CD4-positive, alpha-beta memory T cell (primary cell): ENCODE measurements around the gene SYNJ1. TPM values are rescaled to one million over a fixed set of nuclear protein-coding genes. Genes with fewer than 3 reads are reported as not detected.

ENCODE experiments used
- CTCF ChIA-PET: fragments of 350-600 bp; sonication (Branson Sonifier 250); formaldehyde crosslinking; loops from one replicate; lab custom pipeline; 2021; ENCODE audit warnings: inconsistent platforms; ENCODE audit not compliant: partially characterized antibody; lab: Charles Lee
- POLR2A ChIA-PET: fragments of 350-600 bp; sonication (Branson Sonifier 250); formaldehyde crosslinking; loops from one replicate; lab custom pipeline; 2021; ENCODE audit not compliant: partially characterized antibody; lab: Charles Lee
- DNase-seq, 5 donors: peaks; one replicate each; pipeline versions ENCODE4 v3.0.0 to v3.0.0-alpha.2; 2020 to 2022; ENCODE audit warnings: mixed read lengths in 1 of 5
- H3K27ac ChIP-seq: one replicate; pipeline ENCODE4 v1.7.0; 2013; ENCODE audit warnings: low read depth, low read length
- H3K27me3 ChIP-seq: 2 replicates; pipeline ENCODE4 v1.7.0; 2013; ENCODE audit warnings: mild to moderate bottlenecking, low read length, moderate library complexity; ENCODE audit not compliant: insufficient read depth
- H3K36me3 ChIP-seq: 2 replicates; pipeline ENCODE4 v1.7.0; 2013; ENCODE audit warnings: mild to moderate bottlenecking, low read length, moderate library complexity; ENCODE audit not compliant: insufficient read depth
- H3K4me1 ChIP-seq: 2 replicates; pipeline ENCODE4 v1.7.0; 2013; ENCODE audit warnings: mild to moderate bottlenecking, low read length, moderate library complexity; ENCODE audit not compliant: insufficient read depth
- H3K4me3 ChIP-seq, 2 donors: one replicate each; pipeline ENCODE4 v1.7.0; 2013; ENCODE audit warnings: low read length in 2 of 2, mild to moderate bottlenecking in 1 of 2
- H3K9me3 ChIP-seq, 2 donors: one replicate each; pipeline ENCODE4 v1.7.0; 2013; ENCODE audit warnings: low read length in 2 of 2, control low read depth in 1 of 2; ENCODE audit not compliant: control insufficient read depth in 1 of 2
- H3K27ac Mint-ChIP-seq, 7 donors: one replicate each; pipeline ENCODE4 v1.8.0; 2020 to 2021; ENCODE audit warnings: mixed read lengths in 7 of 7, mild to moderate bottlenecking in 6 of 7, inconsistent platforms in 3 of 7, moderate library complexity in 3 of 7
- H3K27me3 Mint-ChIP-seq, 2 donors: one replicate each; pipeline ENCODE4 v1.8.0; 2020 to 2021; ENCODE audit warnings: mixed read lengths in 2 of 2
- H3K36me3 Mint-ChIP-seq, 2 donors: one replicate each; pipeline ENCODE4 v1.8.0; 2020 to 2021; ENCODE audit warnings: mixed read lengths in 2 of 2, inconsistent platforms in 1 of 2, mild to moderate bottlenecking in 1 of 2
- H3K4me1 Mint-ChIP-seq, 4 donors: one replicate each; pipeline ENCODE4 v1.8.0; 2020 to 2021; ENCODE audit warnings: mixed read lengths in 4 of 4, mild to moderate bottlenecking in 1 of 4
- H3K4me3 Mint-ChIP-seq, 8 donors: one replicate each; pipeline ENCODE4 v1.8.0; 2020 to 2021; ENCODE audit warnings: mixed read lengths in 8 of 8, mild to moderate bottlenecking in 7 of 8, moderate library complexity in 6 of 8, inconsistent platforms in 3 of 8
- H3K9me3 Mint-ChIP-seq, 8 donors: one replicate each; pipeline ENCODE4 v1.8.0; 2020 to 2021; ENCODE audit warnings: mixed read lengths in 8 of 8, mild to moderate bottlenecking in 5 of 8, inconsistent platforms in 3 of 8, moderate library complexity in 1 of 8
- intact Hi-C: fragments of 100-400 bp; cut with micrococcal nuclease; formaldehyde crosslinking; loops from one replicate; pipeline ENCODE4 v1.15.1; 2023
- polyA plus RNA-seq, 2 donors: library from polyadenylated mRNA; unstranded; fragments of 300-500 nt; fragmentation: Illumina TruSeq; gene quantifications; one replicate each; pipeline ENCODE4 v1.2.3, GENCODE V29; 2021
- total RNA-seq, 2 experiments: library from RNA; stranded (reverse); gene quantifications; one replicate each; pipeline ENCODE4 v1.2.3, GENCODE V29; 2021

Gene SYNJ1
- total and polyA plus RNA-seq, 4 experiments from 2014 or later = 5.6 to 29.4 (median 16.9) TPM

GRCh38 chr21:32768530-32768929 lies 40.7 kb upstream of the SYNJ1 start:
- Histone ChIP-seq H3K27me3 (no peaks in the 10 kb centered on the region), H3K27ac (no peak overlapping the region), H3K36me3 (peaks cover 14% of the 10 kb centered on the region), H3K9me3 (no peaks in the 10 kb centered on the region), H3K4me1 (peaks cover 70% of the 10 kb centered on the region), H3K4me3 (no peak overlapping the region)
- Mint-ChIP-seq H3K4me3 (peak overlapping the region in 6 of 8 donors; percentile 7 to 96 (median 21)), H3K36me3 (peaks cover 37 to 59% of the 10 kb centered on the region in 2 donors), H3K27ac (peak overlapping the region in 2 of 7 donors; percentile 79 to 97), H3K27me3 (peaks cover 0 to 3% of the 10 kb centered on the region in 2 donors), H3K4me1 (peaks cover 50 to 85% (median 68%) of the 10 kb centered on the region in 4 donors), H3K9me3 (peaks cover 0 to 8% (median 3%) of the 10 kb centered on the region in 8 donors)
- CTCF ChIA-PET = no interaction called here
- POLR2A ChIA-PET = no interaction called here
- DNase-seq = no peak
- intact Hi-C loops = no loop called here

- H3K27ac ChIP-seq = no peak overlapping the region
- H3K9me3 Mint-ChIP-seq = peaks cover 0 to 1% (median 0%) of the 10 kb centered on the region in 8 donors
- CTCF ChIA-PET = no interaction called here
- peaks cover 39% of the 10 kb centered on the region for H3K36me3 ChIP-seq
- H3K36me3 Mint-ChIP-seq = peaks cover 64 to 65% of the 10 kb centered on the region in 2 donors
- no peaks in the 10 kb centered on the region for H3K27me3 ChIP-seq
- H3K4me3 ChIP-seq = no peak overlapping the region
- POLR2A ChIA-PET = interaction anchor here (0.9 kb wide), 2 partner anchors 38 to 715 kb away, joined by 3 read pairs; partner anchors contain the start of gene TMEM50B
- H3K9me3 ChIP-seq = no peaks in the 10 kb centered on the region
- no peak for DNase-seq
- peak overlapping the region in 6 of 7 donors; percentile 1 to 76 (median 58) for H3K27ac Mint-ChIP-seq
- no peaks in the 10 kb centered on the region for H3K27me3 Mint-ChIP-seq
- H3K4me3 Mint-ChIP-seq = no peak overlapping the region
- intact Hi-C loops = no loop called here
- peaks cover 41 to 60% (median 51%) of the 10 kb centered on the region in 4 donors for H3K4me1 Mint-ChIP-seq
- H3K4me1 ChIP-seq = peaks cover 51% of the 10 kb centered on the region
These were observed 37.2 kb upstream of the SYNJ1 start for GRCh38 chr21:32765058-32765457.

- Histone ChIP-seq H3K4me1 (peaks cover 42% of the 10 kb centered on the region), H3K27me3 (no peaks in the 10 kb centered on the region), H3K27ac (no peak overlapping the region), H3K9me3 (no peaks in the 10 kb centered on the region), H3K4me3 (no peak overlapping the region), H3K36me3 (peaks cover 47% of the 10 kb centered on the region)
- no peak for DNase-seq
- peaks cover 0 to 1% (median 0%) of the 10 kb centered on the region in 8 donors for H3K9me3 Mint-ChIP-seq
- intact Hi-C loops = no loop called here
- H3K27me3 Mint-ChIP-seq = no peaks in the 10 kb centered on the region
- H3K36me3 Mint-ChIP-seq = peaks cover 72 to 74% of the 10 kb centered on the region in 2 donors
- POLR2A ChIA-PET = interaction anchor here (0.9 to 4.2 kb wide), 3 partner anchors 7 to 716 kb away, joined by 3 to 23 read pairs (median 3); partner anchors contain the start of genes PAXBP1 and TMEM50B
- peak overlapping the region in 2 of 7 donors; percentile 25 to 48 for H3K27ac Mint-ChIP-seq
- no peak overlapping the region for H3K4me3 Mint-ChIP-seq
- CTCF ChIA-PET = no interaction called here
- peaks cover 33 to 52% (median 45%) of the 10 kb centered on the region in 4 donors for H3K4me1 Mint-ChIP-seq
These were observed 36.4 kb upstream of the SYNJ1 start for GRCh38 chr21:32764186-32764585.

- Mint-ChIP-seq H3K27me3 (no peaks in the 10 kb centered on the region), H3K27ac (no peak overlapping the region), H3K4me1 (peaks cover 1 to 12% (median 4%) of the 10 kb centered on the region in 4 donors), H3K36me3 (peaks cover 70 to 73% of the 10 kb centered on the region in 2 donors), H3K4me3 (no peak overlapping the region), H3K9me3 (no peaks in the 10 kb centered on the region)
- Histone ChIP-seq H3K4me1 (no peaks in the 10 kb centered on the region), H3K9me3 (no peaks in the 10 kb centered on the region), H3K4me3 (no peak overlapping the region), H3K27ac (no peak overlapping the region), H3K27me3 (no peaks in the 10 kb centered on the region), H3K36me3 (peaks cover 66% of the 10 kb centered on the region)
- no peak for DNase-seq
- POLR2A ChIA-PET = interaction anchor here (2.2 kb wide), 1 partner anchor 14 kb away, joined by 20 read pairs; the partner anchor contains the start of gene PAXBP1
- intact Hi-C loops = no loop called here
- CTCF ChIA-PET = interaction anchor here (1.2 to 6.1 kb wide), 2 partner anchors 10 to 14 kb away, joined by 3 to 33 read pairs; partner anchors contain the start of gene PAXBP1
These were observed 30.0 kb upstream of the SYNJ1 start for GRCh38 chr21:32757804-32758203.

GRCh38 chr21:32756096-32756495 lies 28.3 kb upstream of the SYNJ1 start:
- H3K4me3 ChIP-seq = no peak overlapping the region
- no peak overlapping the region for H3K27ac ChIP-seq
- no peaks in the 10 kb centered on the region for H3K9me3 Mint-ChIP-seq
- peaks cover 1 to 12% (median 4%) of the 10 kb centered on the region in 4 donors for H3K4me1 Mint-ChIP-seq
- H3K27ac Mint-ChIP-seq = no peak overlapping the region
- H3K27me3 Mint-ChIP-seq = no peaks in the 10 kb centered on the region
- CTCF ChIA-PET = interaction anchor here (1.8 to 6.1 kb wide), 2 partner anchors 9 to 16 kb away, joined by 6 to 33 read pairs; partner anchors contain the start of gene PAXBP1
- H3K36me3 ChIP-seq = peaks cover 60% of the 10 kb centered on the region
- peaks cover 68 to 74% of the 10 kb centered on the region in 2 donors for H3K36me3 Mint-ChIP-seq
- H3K9me3 ChIP-seq = no peaks in the 10 kb centered on the region
- intact Hi-C loops = no loop called here
- H3K27me3 ChIP-seq = no peaks in the 10 kb centered on the region
- POLR2A ChIA-PET = interaction anchor here (1.0 to 2.0 kb wide), 3 partner anchors 15 to 32 kb away, joined by 3 to 11 read pairs (median 3); partner anchors contain the start of genes PAXBP1 and SYNJ1
- H3K4me3 Mint-ChIP-seq = no peak overlapping the region
- DNase-seq = no peak
- no peaks in the 10 kb centered on the region for H3K4me1 ChIP-seq

- POLR2A ChIA-PET = interaction anchor here (1.2 kb wide), 1 partner anchor 18 kb away, joined by 4 read pairs; the partner anchor contains the start of gene PAXBP1
These were observed 26.2 kb upstream of the SYNJ1 start for GRCh38 chr21:32753818-32754585.

GRCh38 chr21:32750405-32750804 lies 22.6 kb upstream of the SYNJ1 start:
- no peak overlapping the region for H3K4me3 ChIP-seq
- peaks cover 44% of the 10 kb centered on the region for H3K36me3 ChIP-seq
- no peaks in the 10 kb centered on the region for H3K9me3 ChIP-seq
- no peak overlapping the region for H3K27ac ChIP-seq
- H3K27me3 ChIP-seq = no peaks in the 10 kb centered on the region
- peak overlapping the region in 1 of 7 donors; percentile 71 for H3K27ac Mint-ChIP-seq
- no peaks in the 10 kb centered on the region for H3K4me1 ChIP-seq
- H3K4me1 Mint-ChIP-seq = peaks cover 0 to 19% (median 11%) of the 10 kb centered on the region in 4 donors
- peaks cover 76 to 82% of the 10 kb centered on the region in 2 donors for H3K36me3 Mint-ChIP-seq
- no peaks in the 10 kb centered on the region for H3K9me3 Mint-ChIP-seq
- CTCF ChIA-PET = no interaction called here
- intact Hi-C loops = no loop called here
- POLR2A ChIA-PET = no interaction called here
- no peak for DNase-seq
- H3K27me3 Mint-ChIP-seq = no peaks in the 10 kb centered on the region
- H3K4me3 Mint-ChIP-seq = no peak overlapping the region

More at GRCh38 chr21:32753818-32754585, 26.2 kb upstream of the SYNJ1 start:
- no peak overlapping the region for H3K4me3 ChIP-seq
- CTCF ChIA-PET = interaction anchor here (1.0 to 6.1 kb wide), 3 partner anchors 10 to 72 kb away, joined by 4 to 33 read pairs (median 4); partner anchors contain the start of gene PAXBP1
- Mint-ChIP-seq H3K4me1 (peaks cover 1 to 10% (median 4%) of the 10 kb centered on the region in 4 donors), H3K27me3 (no peaks in the 10 kb centered on the region), H3K36me3 (peaks cover 58 to 74% of the 10 kb centered on the region in 2 donors), H3K27ac (peak overlapping the region in 2 of 7 donors; percentile 1 to 37), H3K4me3 (no peak overlapping the region), H3K9me3 (no peaks in the 10 kb centered on the region)
- H3K4me1 ChIP-seq = no peaks in the 10 kb centered on the region
- no peak for DNase-seq
- H3K27me3 ChIP-seq = no peaks in the 10 kb centered on the region
- peaks cover 52% of the 10 kb centered on the region for H3K36me3 ChIP-seq
- no peaks in the 10 kb centered on the region for H3K9me3 ChIP-seq
- intact Hi-C loops = no loop called here
- no peak overlapping the region for H3K27ac ChIP-seq
